Measurements from ENCODE around the gene INS.

The INS gene

GRCh38 chr11:2155511-2155910 lies 5.5 kb downstream of the INS start:
- H3K9me3 ChIP-seq (ENCODE audit: control insufficient read depth, insufficient read depth, low read length), result no peaks in the 10 kb centered on the region
- H3K9ac ChIP-seq (ENCODE audit: low read depth, low read length), result no peak overlapping the region
- no peaks in the 10 kb centered on the region for H3K4me1 ChIP-seq (ENCODE audit: insufficient read depth, low read length)

GRCh38 chr11:2154889-2155288 lies 6.1 kb downstream of the INS start:
- no peaks in the 10 kb centered on the region for H3K36me3 ChIP-seq (ENCODE audit: insufficient read depth, low read length)

More at GRCh38 chr11:2155511-2155910, 5.5 kb downstream of the INS start:
- no peaks in the 10 kb centered on the region for H3K36me3 ChIP-seq (ENCODE audit: insufficient read depth, low read length)

GRCh38 chr11:2154195-2154585 lies 6.8 kb downstream of the INS start:
- Histone ChIP-seq H3K9me3 (ENCODE audit: control insufficient read depth, insufficient read depth, low read length) (no peaks in the 10 kb centered on the region), H3K36me3 (ENCODE audit: insufficient read depth, low read length) (no peaks in the 10 kb centered on the region), H3K4me1 (ENCODE audit: insufficient read depth, low read length) (no peaks in the 10 kb centered on the region), H3K9ac (ENCODE audit: low read depth, low read length) (no peak overlapping the region)

More at GRCh38 chr11:2154889-2155288, 6.1 kb downstream of the INS start:
- no peak overlapping the region for H3K9ac ChIP-seq (ENCODE audit: low read depth, low read length)
- no peaks in the 10 kb centered on the region for H3K4me1 ChIP-seq (ENCODE audit: insufficient read depth, low read length)
- H3K9me3 ChIP-seq (ENCODE audit: control insufficient read depth, insufficient read depth, low read length), result no peaks in the 10 kb centered on the region

- H3K9ac ChIP-seq (ENCODE audit: low read depth, low read length), result no peak overlapping the region
- H3K36me3 ChIP-seq (ENCODE audit: insufficient read depth, low read length), result no peaks in the 10 kb centered on the region
- H3K9me3 ChIP-seq (ENCODE audit: control insufficient read depth, insufficient read depth, low read length), result no peaks in the 10 kb centered on the region
- H3K4me1 ChIP-seq (ENCODE audit: insufficient read depth, low read length), result no peaks in the 10 kb centered on the region
These were observed 7.3 kb downstream of the INS start for GRCh38 chr11:2153581-2154194.

- Histone ChIP-seq H3K36me3 (ENCODE audit: insufficient read depth, low read length) (no peaks in the 10 kb centered on the region), H3K9ac (ENCODE audit: low read depth, low read length) (no peak overlapping the region), H3K9me3 (ENCODE audit: control insufficient read depth, insufficient read depth, low read length) (no peaks in the 10 kb centered on the region), H3K4me1 (ENCODE audit: insufficient read depth, low read length) (no peaks in the 10 kb centered on the region)
These were observed 9.3 kb downstream of the INS start for GRCh38 chr11:2151500-2152257.

GRCh38 chr11:2149864-2150847 lies 10.9 kb downstream of the INS start:
- H3K9ac ChIP-seq (ENCODE audit: low read depth, low read length), result no peak overlapping the region
- H3K9me3 ChIP-seq (ENCODE audit: control insufficient read depth, insufficient read depth, low read length), result no peaks in the 10 kb centered on the region
- 0 out of 2 replicates have a peak, but pooled peaks cover 4% of the 10 kb centered on the region for H3K4me1 ChIP-seq (ENCODE audit: insufficient read depth, low read length)
- no peaks in the 10 kb centered on the region for H3K36me3 ChIP-seq (ENCODE audit: insufficient read depth, low read length)

GRCh38 chr11:2149460-2149859 lies 11.5 kb downstream of the INS start:
- Histone ChIP-seq H3K9ac (ENCODE audit: low read depth, low read length) (no peak overlapping the region), H3K4me1 (ENCODE audit: insufficient read depth, low read length) (0 out of 2 replicates have a peak, but pooled peaks cover 4% of the 10 kb centered on the region), H3K9me3 (ENCODE audit: control insufficient read depth, insufficient read depth, low read length) (no peaks in the 10 kb centered on the region), H3K36me3 (ENCODE audit: insufficient read depth, low read length) (no peaks in the 10 kb centered on the region)

GRCh38 chr11:2148595-2148994 lies 12.4 kb downstream of the INS start:
- H3K36me3 ChIP-seq (ENCODE audit: insufficient read depth, low read length), result no peaks in the 10 kb centered on the region
- no peaks in the 10 kb centered on the region for H3K9me3 ChIP-seq (ENCODE audit: control insufficient read depth, insufficient read depth, low read length)
- no peak overlapping the region for H3K9ac ChIP-seq (ENCODE audit: low read depth, low read length)
- H3K4me1 ChIP-seq (ENCODE audit: insufficient read depth, low read length), result 0 out of 2 replicates have a peak, but pooled peaks cover 4% of the 10 kb centered on the region

GRCh38 chr11:2147391-2147790 lies 13.6 kb downstream of the INS start:
- Histone ChIP-seq H3K4me1 (ENCODE audit: insufficient read depth, low read length) (peaks cover 11% of the 10 kb centered on the region; the same call in 1 of the 2 replicates), H3K9me3 (ENCODE audit: control insufficient read depth, insufficient read depth, low read length) (no peaks in the 10 kb centered on the region), H3K36me3 (ENCODE audit: insufficient read depth, low read length) (no peaks in the 10 kb centered on the region), H3K9ac (ENCODE audit: low read depth, low read length) (no peak overlapping the region)

- H3K9ac ChIP-seq (ENCODE audit: low read depth, low read length), result no peak overlapping the region
- peaks cover 13% of the 10 kb centered on the region; the same call in 1 of the 2 replicates for H3K4me1 ChIP-seq (ENCODE audit: insufficient read depth, low read length)
- H3K36me3 ChIP-seq (ENCODE audit: insufficient read depth, low read length), result no peaks in the 10 kb centered on the region
- H3K9me3 ChIP-seq (ENCODE audit: control insufficient read depth, insufficient read depth, low read length), result no peaks in the 10 kb centered on the region
These were observed 15.0 kb downstream of the INS start for GRCh38 chr11:2146051-2146450.

- no peaks in the 10 kb centered on the region for H3K9me3 ChIP-seq (ENCODE audit: control insufficient read depth, insufficient read depth, low read length)
- H3K36me3 ChIP-seq (ENCODE audit: insufficient read depth, low read length), result no peaks in the 10 kb centered on the region
- no peak overlapping the region for H3K9ac ChIP-seq (ENCODE audit: low read depth, low read length)
- peaks cover 13% of the 10 kb centered on the region; the same call in 1 of the 2 replicates for H3K4me1 ChIP-seq (ENCODE audit: insufficient read depth, low read length)
These were observed 16.3 kb downstream of the INS start for GRCh38 chr11:2144544-2145248.

- Histone ChIP-seq H3K9me3 (ENCODE audit: control insufficient read depth, insufficient read depth, low read length) (no peaks in the 10 kb centered on the region), H3K36me3 (ENCODE audit: insufficient read depth, low read length) (no peaks in the 10 kb centered on the region), H3K9ac (ENCODE audit: low read depth, low read length) (no peak overlapping the region; the same call in 1 of the 2 replicates), H3K4me1 (ENCODE audit: insufficient read depth, low read length) (peaks cover 13% of the 10 kb centered on the region; the same call in 1 of the 2 replicates)
These were observed 17.0 kb downstream of the INS start for GRCh38 chr11:2143799-2144543.

GRCh38 chr11:2143477-2143798 lies 17.6 kb downstream of the INS start:
- Histone ChIP-seq H3K9me3 (ENCODE audit: control insufficient read depth, insufficient read depth, low read length) (no peaks in the 10 kb centered on the region), H3K36me3 (ENCODE audit: insufficient read depth, low read length) (no peaks in the 10 kb centered on the region), H3K9ac (ENCODE audit: low read depth, low read length) (no peak overlapping the region; the same call in 1 of the 2 replicates), H3K4me1 (ENCODE audit: insufficient read depth, low read length) (peaks cover 13% of the 10 kb centered on the region; the same call in 1 of the 2 replicates)

All from ES-I3 (cell line).